ENCODE data around the gene KIF5C.

The KIF5C gene

GRCh38 chr2:148966438-148966758 lies 91.4 kb downstream of the KIF5C start:
- no peak for DNase-seq (ENCODE audit: low read depth)
- TF ChIP-seq CTCF (IDR thresholded peaks at IDR 0.05; ENCODE audit: insufficient read depth, low read depth, low read length, missing control alignments), result no peak
- H3K4me3 ChIP-seq (ENCODE audit: low read length), result no peak overlapping the region

GRCh38 chr2:148967056-148967455 lies 92.0 kb downstream of the KIF5C start:
- DNase-seq (ENCODE audit: low read depth), result no peak
- no peak for TF ChIP-seq CTCF (IDR thresholded peaks at IDR 0.05; ENCODE audit: insufficient read depth, low read depth, low read length, missing control alignments)
- H3K4me3 ChIP-seq (ENCODE audit: low read length), result no peak overlapping the region

- no peak for DNase-seq (ENCODE audit: low read depth)
- TF ChIP-seq CTCF (IDR thresholded peaks at IDR 0.05; ENCODE audit: insufficient read depth, low read depth, low read length, missing control alignments), result no peak
- no peak overlapping the region for H3K4me3 ChIP-seq (ENCODE audit: low read length)
These were observed 92.6 kb downstream of the KIF5C start for GRCh38 chr2:148967578-148967977.

- no peak overlapping the region for H3K4me3 ChIP-seq (ENCODE audit: low read length)
- TF ChIP-seq CTCF (IDR thresholded peaks at IDR 0.05; ENCODE audit: insufficient read depth, low read depth, low read length, missing control alignments), result no peak
- DNase-seq (ENCODE audit: low read depth), result no peak
These were observed 93.3 kb downstream of the KIF5C start for GRCh38 chr2:148968301-148968700.

GRCh38 chr2:148968776-148969319 lies 93.8 kb downstream of the KIF5C start:
- DNase-seq (ENCODE audit: low read depth), result no peak
- no peak overlapping the region for H3K4me3 ChIP-seq (ENCODE audit: low read length)
- TF ChIP-seq CTCF (IDR thresholded peaks at IDR 0.05; ENCODE audit: insufficient read depth, low read depth, low read length, missing control alignments), result no peak

- no peak for DNase-seq (ENCODE audit: low read depth)
- H3K4me3 ChIP-seq (ENCODE audit: low read length), result no peak overlapping the region
- no peak for TF ChIP-seq CTCF (IDR thresholded peaks at IDR 0.05; ENCODE audit: insufficient read depth, low read depth, low read length, missing control alignments)
These were observed 94.6 kb downstream of the KIF5C start for GRCh38 chr2:148969659-148970061.

- H3K4me3 ChIP-seq (ENCODE audit: low read length), result no peak overlapping the region
- no peak for DNase-seq (ENCODE audit: low read depth)
- no peak for TF ChIP-seq CTCF (IDR thresholded peaks at IDR 0.05; ENCODE audit: insufficient read depth, low read depth, low read length, missing control alignments)
These were observed 95.4 kb downstream of the KIF5C start for GRCh38 chr2:148970385-148970784.

Measured in epithelial cell of esophagus (primary cell).